SK-N-SH (cell line): ENCODE measurements around the gene PISD. TPM values are rescaled to one million over a fixed set of nuclear protein-coding genes. Genes with fewer than 3 reads are reported as not detected.

Experiments
- CTCF ChIA-PET: fragments of 300-600, 350-600 bp; formaldehyde crosslinking; extraction: SDS; loops from one replicate; lab custom pipeline; 2021; lab: Yijun Ruan, JAX
- POLR2A ChIA-PET: fragments of 350-600 bp; sonication (Branson Sonifier 250); formaldehyde crosslinking; extraction: SDS; loops from one replicate; lab custom pipeline; 2020; ENCODE audit warnings: antibody characterized with exemption, inconsistent platforms; lab: Yijun Ruan, JAX
- DNase-seq: peaks from one replicate; pipeline ENCODE4 v3.0.0; 2012
- H2AFZ ChIP-seq: fragments of 200-600 bp; sonication (generic); 2 replicates; pipeline ENCODE4 v1.8.1; 2016; ENCODE audit warnings: antibody characterized with exemption, mild to moderate bottlenecking, low read depth
- H3F3A ChIP-seq: fragments of 200-600 bp; sonication (generic); replicated peaks from 2 replicates; pipeline ENCODE3; 2016; ENCODE audit warnings: antibody characterized with exemption, mild to moderate bottlenecking; ENCODE audit not compliant: insufficient read depth
- H3K27ac ChIP-seq, 2 experiments: fragments of 200-500 bp in 1 of 2; fragments of 200-600 bp in 1 of 2; sonication (Bioruptor generic) in 1 of 2; sonication (generic), shearing (Covaris generic) in 1 of 2; 2 replicates each; pipeline versions ENCODE4 v1.5.1 to v1.6.1; 2014 to 2016; ENCODE audit warnings: low read depth in 2 of 2, inconsistent platforms in 1 of 2, low read length in 1 of 2, mild to moderate bottlenecking in 1 of 2, mixed read lengths in 1 of 2
- H3K27me3 ChIP-seq: fragments of 200-600 bp; sonication (generic), shearing (Covaris generic); 2 replicates; pipeline ENCODE4 v1.6.1; 2016; ENCODE audit warnings: mixed run types; ENCODE audit not compliant: insufficient read depth
- H3K36me3 ChIP-seq, 2 experiments: fragments of 200-500 bp in 1 of 2; fragments of 200-600 bp in 1 of 2; sonication (Bioruptor generic) in 1 of 2; sonication (generic) in 1 of 2; replicated peaks in 1 of 2; 2 replicates each; pipeline versions ENCODE3 to v1.5.1; 2014 to 2016; ENCODE audit warnings: low read length in 1 of 2, mild to moderate bottlenecking in 1 of 2; ENCODE audit not compliant: insufficient read depth in 2 of 2, control insufficient read depth in 1 of 2
- H3K4me1 ChIP-seq, 2 experiments: fragments of 200-500 bp in 1 of 2; fragments of 200-600 bp in 1 of 2; sonication (Bioruptor generic) in 1 of 2; sonication (generic), shearing (Covaris generic) in 1 of 2; 2 replicates each; pipeline versions ENCODE4 v1.5.1 to v1.6.1; 2014 to 2016; ENCODE audit warnings: low read depth in 1 of 2, low read length in 1 of 2, mixed run types in 1 of 2; ENCODE audit not compliant: insufficient read depth in 2 of 2, control insufficient read depth in 1 of 2
- H3K4me2 ChIP-seq: fragments of 200-600 bp; sonication (generic), shearing (Covaris generic); 2 replicates; pipeline ENCODE4 v1.6.1; 2017; ENCODE audit warnings: mixed run types
- H3K4me3 ChIP-seq, 2 experiments: fragments of 200-500 bp in 1 of 2; fragments of 200-600 bp in 1 of 2; sonication (Bioruptor generic) in 1 of 2; sonication (generic), shearing (Covaris generic) in 1 of 2; 2 replicates each; pipeline versions ENCODE4 v1.5.1 to v1.8.1; 2014 to 2016; ENCODE audit warnings: low read depth in 2 of 2, inconsistent platforms in 1 of 2, low read length in 1 of 2, mild to moderate bottlenecking in 1 of 2, mixed read lengths in 1 of 2, moderate library complexity in 1 of 2
- H3K79me2 ChIP-seq: fragments of 200-600 bp; sonication (generic); 2 replicates; pipeline ENCODE4 v1.8.1; 2017; ENCODE audit warnings: mild to moderate bottlenecking; ENCODE audit not compliant: insufficient read depth
- H3K9ac ChIP-seq: fragments of 200-600 bp; sonication (generic); 2 replicates; pipeline ENCODE4 v1.6.1; 2017; ENCODE audit warnings: mixed run types
- H3K9me2 ChIP-seq: fragments of 200-600 bp; sonication (generic); 2 replicates; pipeline ENCODE4 v1.6.1; 2017; ENCODE audit warnings: mixed run types
- H3K9me3 ChIP-seq: fragments of 200-600 bp; sonication (generic); 2 replicates; pipeline ENCODE4 v1.6.1; 2017; ENCODE audit warnings: mixed run types, mild to moderate bottlenecking, moderate library complexity
- H4K20me1 ChIP-seq: fragments of 200-600 bp; sonication (generic); 2 replicates; pipeline ENCODE4 v1.6.1; 2017; ENCODE audit warnings: mild to moderate bottlenecking, mixed run types; ENCODE audit not compliant: insufficient read depth
- CHD2 ChIP-seq: fragments of 150-350 bp; IDR thresholded peaks from 2 replicates; pipeline ENCODE4 v1.6.1; 2018; ENCODE audit warnings: low read length; ENCODE audit not compliant: partially characterized antibody
- CTCF ChIP-seq: fragments of 200-600 bp; sonication (generic); IDR thresholded peaks from 2 replicates; pipeline ENCODE4 v1.6.1; 2017; ENCODE audit warnings: antibody characterized with exemption, mild to moderate bottlenecking, moderate library complexity
- ELF1 ChIP-seq: IDR thresholded peaks from 2 replicates; pipeline ENCODE4 v1.4.0; 2012
- FOXJ3 ChIP-seq: sonication (generic); formaldehyde crosslinking; IDR thresholded peaks from 2 replicates; pipeline ENCODE4 v1.5.1; 2020; ENCODE audit warnings: mild to moderate bottlenecking, missing genetic modification reagents
- GABPA ChIP-seq: IDR thresholded peaks from 2 replicates; pipeline ENCODE4 v1.4.0; 2012; ENCODE audit warnings: low read depth, mild to moderate bottlenecking
- GATA2 ChIP-seq: sonication (generic); formaldehyde crosslinking; IDR thresholded peaks from 2 replicates; pipeline ENCODE4 v1.5.0; 2020; ENCODE audit warnings: mild to moderate bottlenecking, missing genetic modification reagents
- JUND ChIP-seq: IDR thresholded peaks from 2 replicates; pipeline ENCODE4 v1.4.0; 2012
- MAX ChIP-seq: IDR thresholded peaks from 2 replicates; pipeline ENCODE4 v1.4.0; 2012; ENCODE audit warnings: low read depth
- NRF1 ChIP-seq: IDR thresholded peaks from 2 replicates; pipeline ENCODE4 v1.6.1; 2012; ENCODE audit warnings: low read depth, mild to moderate bottlenecking, low read length
- RCOR1 ChIP-seq: fragments of 150-350 bp; IDR thresholded peaks from 2 replicates; pipeline ENCODE4 v1.6.1; 2017; ENCODE audit warnings: antibody characterized with exemption, low read length
- REST ChIP-seq: IDR thresholded peaks from 2 replicates; pipeline ENCODE4 v1.6.1; 2012; ENCODE audit warnings: mild to moderate bottlenecking, low read depth, low read length, moderate library complexity
- RXRA ChIP-seq: IDR thresholded peaks from 2 replicates; pipeline ENCODE4 v1.4.0; 2012; ENCODE audit warnings: low read depth, mild to moderate bottlenecking, borderline replicate concordance
- TAF1 ChIP-seq: IDR thresholded peaks from 2 replicates; pipeline ENCODE4 v1.6.1; 2012; ENCODE audit warnings: low read depth, mild to moderate bottlenecking, low read length, moderate library complexity, borderline replicate concordance
- TCF12 ChIP-seq: IDR thresholded peaks from 2 replicates; pipeline ENCODE4 v1.4.0; 2012
- YY1 ChIP-seq: IDR thresholded peaks from 2 replicates; pipeline ENCODE4 v1.4.0; 2012; ENCODE audit warnings: low read depth, mild to moderate bottlenecking
- WGBS: methylation state at CpG from one replicate; pipeline ENCODE4 v1.1.6; 2017; ENCODE audit warnings: low lambda C conversion rate; 5-methylcytosine and 5-hydroxymethylcytosine counted together
- polyA plus RNA-seq, 3 experiments: library from polyadenylated mRNA; depleted of rRNA; stranded (reverse); fragments of >200 nt; gene quantifications; 2 replicates each; pipeline ENCODE4 v1.2.3, GENCODE V29; 2012

PISD gene
- polyA plus RNA-seq, 1 of the 3 experiments (the other 2 are of a cell fraction), result 34.9 TPM

- 85% methylated on average over 1 of the region's 1 CpG for WGBS
- Histone ChIP-seq H3K9me3 (no peaks in the 10 kb centered on the region), H3K79me2 (no peaks in the 10 kb centered on the region), H3K9me2 (no peaks in the 10 kb centered on the region), H3K4me2 (no peak overlapping the region), H3K9ac (no peak overlapping the region), H2AFZ (no peak overlapping the region), H4K20me1 (no peaks in the 10 kb centered on the region), H3F3A (peaks cover 6% of the 10 kb centered on the region), H3K36me3 (peaks cover 4 to 8% of the 10 kb centered on the region in 2 experiments), H3K4me1 (no peaks in the 10 kb centered on the region; a peak in 1 of 4 replicates), H3K4me3 (no peak overlapping the region), H3K27ac (no peak overlapping the region), H3K27me3 (no peaks in the 10 kb centered on the region)
- no peak for TF ChIP-seq GATA2 (CRISPR knock-in tag)
- no peak for TF ChIP-seq GABPA
- no peak for TF ChIP-seq CHD2
- no peak for TF ChIP-seq RXRA
- no peak for TF ChIP-seq FOXJ3 (CRISPR knock-in tag)
- TF ChIP-seq CTCF, result no peak
- no peak for TF ChIP-seq REST
- TF ChIP-seq NRF1, result no peak
- no peak for TF ChIP-seq JUND
- no peak for TF ChIP-seq YY1
- TF ChIP-seq TCF12, result no peak
- no peak for TF ChIP-seq MAX
- no peak for TF ChIP-seq TAF1
- TF ChIP-seq ELF1, result no peak
- TF ChIP-seq RCOR1, result no peak
- CTCF ChIA-PET, result interaction anchor here (0.6 to 1.1 kb wide), 2 partner anchors 15 to 62 kb away, joined by 3 read pairs; no protein-coding TSS in a partner anchor
- POLR2A ChIA-PET, result no interaction called here
- no peak for DNase-seq
Measured at GRCh38 chr22:31569126-31569525, 92.9 kb downstream of the PISD start.

Other genes with a start within 250 kb of the PISD start
- gene EIF4ENIF1, start 172.4 kb downstream of the PISD start, polyA plus RNA-seq (2012; rRNA removed), result 18.4 and 39.9 TPM in 2 replicates
- 20.6 and 24.7 TPM in 2 replicates for gene SFI1, start 165.7 kb downstream of the PISD start, polyA plus RNA-seq (2012; rRNA removed)
- 5.9 and 7.4 TPM in 2 replicates for gene PRR14L, start 87.9 kb upstream of the PISD start, polyA plus RNA-seq (2012; rRNA removed)
- 7.8 and 9.7 TPM in 2 replicates for gene DEPDC5, start 91.8 kb upstream of the PISD start, polyA plus RNA-seq (2012; rRNA removed)